Liver (tissue), 9 donors: Measurements from ENCODE around the gene CENPT. TPM values are rescaled to one million over a fixed set of nuclear protein-coding genes. Genes with fewer than 3 reads are reported as not detected.

Source experiments
- DNase-seq: peaks from one replicate; pipeline ENCODE4 v3.0.0-alpha.2; 2017; ENCODE audit warnings: low spot score
- H3K27ac ChIP-seq, 2 donors: one replicate each; pipeline ENCODE4 v1.7.0; 2013; ENCODE audit warnings: inconsistent platforms in 2 of 2, low read length in 2 of 2, control low read depth in 1 of 2, low read depth in 1 of 2, mild to moderate bottlenecking in 1 of 2
- H3K27me3 ChIP-seq, 4 donors: one replicate each; pipeline versions ENCODE4 v1.6.1 to v1.7.0; 2013; ENCODE audit warnings: low read length in 3 of 4, inconsistent platforms in 1 of 4, mild to moderate bottlenecking in 1 of 4, moderate library complexity in 1 of 4; ENCODE audit not compliant: control insufficient read depth in 4 of 4, insufficient read depth in 4 of 4
- H3K36me3 ChIP-seq, 4 donors: one replicate each; pipeline versions ENCODE4 v1.6.1 to v1.7.0; 2013; ENCODE audit warnings: low read length in 3 of 4, mild to moderate bottlenecking in 3 of 4, low read depth in 1 of 4, moderate library complexity in 1 of 4; ENCODE audit not compliant: control insufficient read depth in 4 of 4, insufficient read depth in 3 of 4
- H3K4me1 ChIP-seq, 4 donors: one replicate each; pipeline versions ENCODE4 v1.6.1 to v1.7.0; 2013; ENCODE audit warnings: low read length in 3 of 4, mild to moderate bottlenecking in 3 of 4, moderate library complexity in 1 of 4; ENCODE audit not compliant: control insufficient read depth in 4 of 4, insufficient read depth in 4 of 4
- H3K4me3 ChIP-seq, 3 donors: one replicate each; pipeline versions ENCODE4 v1.6.1 to v1.7.0; 2013; ENCODE audit warnings: low read length in 3 of 3, control low read depth in 1 of 3, low read depth in 1 of 3, mild to moderate bottlenecking in 1 of 3
- H3K9ac ChIP-seq, 2 donors: one replicate each; pipeline ENCODE4 v1.7.0; 2013; ENCODE audit warnings: low read length in 2 of 2, mild to moderate bottlenecking in 2 of 2, moderate library complexity in 2 of 2, control low read depth in 1 of 2, low read depth in 1 of 2
- H3K9me3 ChIP-seq, 4 donors: one replicate each; pipeline versions ENCODE4 v1.6.1 to v1.7.0; 2013; ENCODE audit warnings: low read length in 3 of 4; ENCODE audit not compliant: control insufficient read depth in 4 of 4
- ATF3 ChIP-seq: IDR thresholded peaks from 2 replicates; pipeline ENCODE4 v1.6.1; 2016; ENCODE audit warnings: antibody characterized with exemption
- CTCF ChIP-seq: fragments of 150-350 bp; IDR thresholded peaks from 2 replicates; pipeline ENCODE4 v1.5.1; 2017; ENCODE audit warnings: improper control_type of control experiment, low read depth, low read length; ENCODE audit not compliant: missing input control
- EGR1 ChIP-seq, 2 donors: IDR thresholded peaks; 2 replicates each; pipeline ENCODE4 v1.6.1; 2016 to 2018; ENCODE audit warnings: antibody characterized with exemption in 2 of 2, low read depth in 2 of 2
- FOXA1 ChIP-seq: IDR thresholded peaks from 2 replicates; pipeline ENCODE4 v1.6.1; 2016; ENCODE audit warnings: antibody characterized with exemption
- FOXA2 ChIP-seq: IDR thresholded peaks from 2 replicates; pipeline ENCODE4 v1.6.1; 2016; ENCODE audit warnings: antibody characterized with exemption
- GABPA ChIP-seq, 2 donors: IDR thresholded peaks in 1 of 2; conservative IDR thresholded peaks in 1 of 2; 2 replicates each; pipeline ENCODE4 v1.6.1; 2016; ENCODE audit warnings: antibody characterized with exemption in 2 of 2, mild to moderate bottlenecking in 1 of 2, moderate library complexity in 1 of 2
- HNF4A ChIP-seq, 2 donors: conservative IDR thresholded peaks; 2 replicates each; pipeline ENCODE4 v1.6.1; 2016; ENCODE audit warnings: antibody characterized with exemption in 2 of 2, mild to moderate bottlenecking in 2 of 2
- HNF4G ChIP-seq: IDR thresholded peaks from 2 replicates; pipeline ENCODE4 v1.6.1; 2016; ENCODE audit warnings: antibody characterized with exemption
- NR2F2 ChIP-seq: IDR thresholded peaks from 2 replicates; pipeline ENCODE4 v1.6.1; 2016; ENCODE audit warnings: antibody characterized with exemption
- RAD21 ChIP-seq, 2 donors: IDR thresholded peaks; 2 replicates each; pipeline ENCODE4 v1.6.1; 2016; ENCODE audit warnings: antibody characterized with exemption in 2 of 2, mild to moderate bottlenecking in 2 of 2
- RXRA ChIP-seq, 2 donors: IDR thresholded peaks; 2 replicates each; pipeline ENCODE4 v1.6.1; 2017 to 2018; ENCODE audit warnings: antibody characterized with exemption in 2 of 2, mild to moderate bottlenecking in 1 of 2
- TAF1 ChIP-seq: conservative IDR thresholded peaks from 2 replicates; pipeline ENCODE4 v1.6.1; 2016; ENCODE audit warnings: antibody characterized with exemption, mild to moderate bottlenecking
- YY1 ChIP-seq: IDR thresholded peaks from 2 replicates; pipeline ENCODE4 v1.6.1; 2016; ENCODE audit warnings: antibody characterized with exemption, mild to moderate bottlenecking
- WGBS: extraction: QIAGEN DNeasy Blood & Tissue Kit; methylation state at CpG from one replicate; pipeline ENCODE4 v1.1.7; 2013; 5-methylcytosine and 5-hydroxymethylcytosine counted together
- polyA plus RNA-seq, 2 donors: library from polyadenylated mRNA; stranded (reverse) in 1 of 2; unstranded in 1 of 2; fragments of 200-250 nt in 1 of 2; fragments of >200 nt in 1 of 2; fragmentation: Nextera tagmentation in 1 of 2; extraction: Ambion mirVana in 1 of 2; gene quantifications; one replicate each; pipeline versions ENCODE4 v1.2.1 to v1.2.3, GENCODE V29; 2013 to 2015
- total RNA-seq, 2 donors: library from RNA; depleted of rRNA; stranded (reverse); fragments of >200 nt; gene quantifications; one replicate each; pipeline ENCODE4 v1.2.3, GENCODE V29; 2014
- TF ChIP-seq, protein P1 (sequence below): IDR thresholded peaks from 2 replicates; pipeline ENCODE4 v1.6.1; 2016; ENCODE audit warnings: antibody characterized with exemption, mild to moderate bottlenecking
- TF ChIP-seq, protein P2 (sequence below): IDR thresholded peaks from 2 replicates; pipeline ENCODE4 v1.6.1; 2016; ENCODE audit warnings: antibody characterized with exemption
- donor health status: healthy.
- donor health status: healthy.
- donor health status: healthy.
- donor health status: healthy.
- donor health status: healthy.

The CENPT gene
- total and polyA plus RNA-seq, 4 donors, result 11.4 to 26.9 (median 19.3) TPM

- WGBS, result 94% methylated on average over 5 of the region's 5 CpGs
- peak overlapping the region; percentile 22 to 81 for H3K27ac ChIP-seq
- no peaks in the 10 kb centered on the region for H3K27me3 ChIP-seq
- no peak for TF ChIP-seq TAF1
- no peak for TF ChIP-seq HNF4A (conservative IDR thresholded peaks at IDR 0.05)
- TF ChIP-seq, protein P1, sequence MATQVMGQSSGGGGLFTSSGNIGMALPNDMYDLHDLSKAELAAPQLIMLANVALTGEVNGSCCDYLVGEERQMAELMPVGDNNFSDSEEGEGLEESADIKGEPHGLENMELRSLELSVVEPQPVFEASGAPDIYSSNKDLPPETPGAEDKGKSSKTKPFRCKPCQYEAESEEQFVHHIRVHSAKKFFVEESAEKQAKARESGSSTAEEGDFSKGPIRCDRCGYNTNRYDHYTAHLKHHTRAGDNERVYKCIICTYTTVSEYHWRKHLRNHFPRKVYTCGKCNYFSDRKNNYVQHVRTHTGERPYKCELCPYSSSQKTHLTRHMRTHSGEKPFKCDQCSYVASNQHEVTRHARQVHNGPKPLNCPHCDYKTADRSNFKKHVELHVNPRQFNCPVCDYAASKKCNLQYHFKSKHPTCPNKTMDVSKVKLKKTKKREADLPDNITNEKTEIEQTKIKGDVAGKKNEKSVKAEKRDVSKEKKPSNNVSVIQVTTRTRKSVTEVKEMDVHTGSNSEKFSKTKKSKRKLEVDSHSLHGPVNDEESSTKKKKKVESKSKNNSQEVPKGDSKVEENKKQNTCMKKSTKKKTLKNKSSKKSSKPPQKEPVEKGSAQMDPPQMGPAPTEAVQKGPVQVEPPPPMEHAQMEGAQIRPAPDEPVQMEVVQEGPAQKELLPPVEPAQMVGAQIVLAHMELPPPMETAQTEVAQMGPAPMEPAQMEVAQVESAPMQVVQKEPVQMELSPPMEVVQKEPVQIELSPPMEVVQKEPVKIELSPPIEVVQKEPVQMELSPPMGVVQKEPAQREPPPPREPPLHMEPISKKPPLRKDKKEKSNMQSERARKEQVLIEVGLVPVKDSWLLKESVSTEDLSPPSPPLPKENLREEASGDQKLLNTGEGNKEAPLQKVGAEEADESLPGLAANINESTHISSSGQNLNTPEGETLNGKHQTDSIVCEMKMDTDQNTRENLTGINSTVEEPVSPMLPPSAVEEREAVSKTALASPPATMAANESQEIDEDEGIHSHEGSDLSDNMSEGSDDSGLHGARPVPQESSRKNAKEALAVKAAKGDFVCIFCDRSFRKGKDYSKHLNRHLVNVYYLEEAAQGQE, result no peak
- no peak for TF ChIP-seq CTCF
- TF ChIP-seq NR2F2, result no peak
- TF ChIP-seq FOXA1, result no peak
- no peak for TF ChIP-seq GABPA (IDR thresholded peaks at IDR 0.05 in 1 of 2, conservative IDR thresholded peaks at IDR 0.05 in 1 of 2)
- TF ChIP-seq, protein P2, sequence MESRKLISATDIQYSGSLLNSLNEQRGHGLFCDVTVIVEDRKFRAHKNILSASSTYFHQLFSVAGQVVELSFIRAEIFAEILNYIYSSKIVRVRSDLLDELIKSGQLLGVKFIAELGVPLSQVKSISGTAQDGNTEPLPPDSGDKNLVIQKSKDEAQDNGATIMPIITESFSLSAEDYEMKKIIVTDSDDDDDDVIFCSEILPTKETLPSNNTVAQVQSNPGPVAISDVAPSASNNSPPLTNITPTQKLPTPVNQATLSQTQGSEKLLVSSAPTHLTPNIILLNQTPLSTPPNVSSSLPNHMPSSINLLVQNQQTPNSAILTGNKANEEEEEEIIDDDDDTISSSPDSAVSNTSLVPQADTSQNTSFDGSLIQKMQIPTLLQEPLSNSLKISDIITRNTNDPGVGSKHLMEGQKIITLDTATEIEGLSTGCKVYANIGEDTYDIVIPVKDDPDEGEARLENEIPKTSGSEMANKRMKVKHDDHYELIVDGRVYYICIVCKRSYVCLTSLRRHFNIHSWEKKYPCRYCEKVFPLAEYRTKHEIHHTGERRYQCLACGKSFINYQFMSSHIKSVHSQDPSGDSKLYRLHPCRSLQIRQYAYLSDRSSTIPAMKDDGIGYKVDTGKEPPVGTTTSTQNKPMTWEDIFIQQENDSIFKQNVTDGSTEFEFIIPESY, result no peak
- no peak for TF ChIP-seq YY1
- TF ChIP-seq EGR1 (IDR thresholded peaks at IDR 0.05; ENCODE audit: low read depth in 2 of 2), result no peak
- no peak for TF ChIP-seq RAD21 (IDR thresholded peaks at IDR 0.05)
- TF ChIP-seq HNF4G, result no peak
- TF ChIP-seq RXRA (IDR thresholded peaks at IDR 0.05), result no peak
- no peak for TF ChIP-seq FOXA2
- no peak overlapping the region for H3K9ac ChIP-seq
- H3K4me3 ChIP-seq, result no peak overlapping the region
- H3K4me1 ChIP-seq, result peaks cover 11 to 22% (median 17%) of the 10 kb centered on the region in 4 donors
- no peaks in the 10 kb centered on the region for H3K36me3 ChIP-seq
- no peak for DNase-seq
- no peaks in the 10 kb centered on the region for H3K9me3 ChIP-seq
Observed at GRCh38 chr16:67856927-67857546, 9.5 kb upstream of the CENPT start.

DNA sequence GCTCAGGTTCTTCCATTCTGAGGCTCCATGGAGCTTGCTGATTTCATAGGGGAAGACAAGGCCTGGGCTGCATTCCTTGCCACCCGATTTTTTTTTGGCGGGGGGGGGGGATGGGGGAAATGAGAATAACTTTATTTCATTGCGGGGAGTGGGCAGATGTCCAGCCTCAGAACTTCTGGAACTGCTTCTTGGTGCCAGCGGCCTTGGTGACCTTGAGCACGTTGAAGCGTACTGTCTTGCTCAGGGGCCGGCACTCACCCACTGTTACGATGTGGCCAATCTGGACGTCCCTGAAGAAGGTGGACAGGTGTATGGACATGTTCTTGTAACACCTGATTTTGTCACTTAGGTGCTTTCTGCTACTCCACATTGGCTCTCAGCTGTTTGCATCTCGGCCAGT, 8.3 kb upstream of the CENPT start:
- Histone ChIP-seq H3K27ac (no peak overlapping the region), H3K9ac (no peak overlapping the region), H3K9me3 (no peaks in the 10 kb centered on the region), H3K4me1 (peaks cover 11 to 22% (median 17%) of the 10 kb centered on the region in 4 donors), H3K27me3 (no peaks in the 10 kb centered on the region), H3K36me3 (no peaks in the 10 kb centered on the region), H3K4me3 (no peak overlapping the region)
- 85% methylated on average over 10 of the region's 10 CpGs for WGBS
- DNase-seq, result no peak
- TF ChIP-seq ATF3, result no peak
- TF ChIP-seq YY1, result no peak
